Panc1 (cell line): ENCODE data around the gene SCO2. TPM values are rescaled to one million over a fixed set of nuclear protein-coding genes. Genes with fewer than 3 reads are reported as not detected.
A peak's percentile ranks its signal among the peaks of the same experiment; 100 is the strongest.

Source experiments
- ATAC-seq: fragments of 200-7000 bp; cut with Tn5 transposase; 2 replicates; pipeline ENCODE4 v1.9.1; 2020; ENCODE audit warnings: mild to moderate bottlenecking, moderate library complexity
- BruUV-seq: library from RNA; stranded (reverse); fragments of 400-500 nt; replicated peaks from 2 replicates; lab custom pipeline; 2021; lab: Mats Ljungman, UMichigan
- CTCF ChIA-PET: fragments of 300-600 bp; sonication (Branson Sonifier 250); formaldehyde crosslinking; loops from one replicate; lab custom pipeline; 2022; ENCODE audit warnings: antibody characterized with exemption; lab: Charles Lee
- POLR2A ChIA-PET: fragments of 300-600 bp; sonication (Branson Sonifier 250); formaldehyde crosslinking; loops from one replicate; lab custom pipeline; 2022; ENCODE audit warnings: antibody characterized with exemption; lab: Charles Lee
- DNase-seq: peaks from one replicate; pipeline ENCODE4 v3.0.0-alpha.2; 2010; ENCODE audit warnings: low read depth, low spot score
- H3K27ac ChIP-seq: 2 replicates; pipeline ENCODE4 v1.5.1; 2011; ENCODE audit warnings: mild to moderate bottlenecking, low read length, inconsistent platforms
- H3K27me3 ChIP-seq: fragments of 200-500 bp; sonication (Bioruptor generic); 2 replicates; pipeline ENCODE4 v1.6.0; 2014; ENCODE audit warnings: low read length, inconsistent platforms; ENCODE audit not compliant: control insufficient read depth, insufficient read depth
- H3K36me3 ChIP-seq: fragments of 200-500 bp; sonication (Bioruptor generic); 2 replicates; pipeline ENCODE4 v1.5.1; 2014; ENCODE audit warnings: inconsistent platforms, mild to moderate bottlenecking, low read length, moderate library complexity; ENCODE audit not compliant: control insufficient read depth, insufficient read depth
- H3K4me1 ChIP-seq: 2 replicates; pipeline ENCODE4 v1.5.1; 2011; ENCODE audit warnings: inconsistent platforms, mild to moderate bottlenecking, low read length, moderate library complexity; ENCODE audit not compliant: control insufficient read depth, insufficient read depth
- H3K4me3 ChIP-seq, 2 experiments: 2 replicates each; pipeline ENCODE4 v1.5.1; 2011 to 2012; ENCODE audit warnings: low read depth in 2 of 2, low read length in 2 of 2, mild to moderate bottlenecking in 2 of 2, inconsistent platforms in 1 of 2, moderate library complexity in 1 of 2
- H3K9me3 ChIP-seq: fragments of 200-500 bp; sonication (Bioruptor generic); 2 replicates; pipeline ENCODE4 v1.5.1; 2014; ENCODE audit warnings: low read depth, mild to moderate bottlenecking, inconsistent platforms, low read length, moderate library complexity; ENCODE audit not compliant: control insufficient read depth, insufficient read depth
- CTCF ChIP-seq: fragments of 450-650 bp; IDR thresholded peaks from 2 replicates; pipeline ENCODE4 v1.5.1; 2017; ENCODE audit warnings: mild to moderate bottlenecking
- POLR2AphosphoS5 ChIP-seq: IDR thresholded peaks from 2 replicates; pipeline ENCODE4 v1.6.1; 2012; ENCODE audit warnings: mild to moderate bottlenecking, low read depth, low read length, moderate library complexity
- REST ChIP-seq, 2 experiments: IDR thresholded peaks; 2 replicates each; pipeline ENCODE4 v1.6.1; 2011 to 2012; ENCODE audit warnings: low read depth in 2 of 2, control low read depth in 1 of 2, low read length in 1 of 2, mild to moderate bottlenecking in 1 of 2, moderate library complexity in 1 of 2; ENCODE audit not compliant: insufficient read depth in 1 of 2
- SIN3A ChIP-seq: IDR thresholded peaks from 2 replicates; pipeline ENCODE4 v1.6.1; 2012; ENCODE audit warnings: low read depth, mild to moderate bottlenecking, low read length, moderate library complexity, borderline replicate concordance; ENCODE audit not compliant: insufficient read depth
- TCF7L2 ChIP-seq: IDR thresholded peaks from 2 replicates; pipeline ENCODE4 v1.6.1; 2011; ENCODE audit warnings: mild to moderate bottlenecking, low read depth, low read length, inconsistent platforms
- in situ Hi-C: cut with HindIII; loops from 2 replicates; pipeline ENCODE4 v1.10.0; 2016; ENCODE audit warnings: low sequenced_read_pairs, low pct_unique_long_range_greater_than_20kb
- intact Hi-C: fragments of 100-400 bp; cut with micrococcal nuclease; formaldehyde crosslinking; loops from one replicate; pipeline ENCODE4 v1.10.0; 2022; ENCODE audit not compliant: unreplicated experiment
- total RNA-seq: library from RNA; stranded (reverse); gene quantifications from one replicate; pipeline ENCODE4 v1.2.1, GENCODE V29; 2021; ENCODE audit not compliant: unreplicated experiment

SCO2 gene
- total RNA-seq, 1 experiment from 2014 or later = 14.2 TPM

- in situ Hi-C loops (no loop called here), intact Hi-C loops (no loop called here)
- TF ChIP-seq SIN3A = no peak
- no peak for TF ChIP-seq POLR2AphosphoS5
- TF ChIP-seq TCF7L2 = no peak
- TF ChIP-seq REST (IDR thresholded peaks at IDR 0.05; ENCODE audit: insufficient read depth in 1 of 2, low read depth in 2 of 2, low read length in 1 of 2) = no peak
- DNase-seq (no peak), ATAC-seq (no peak)
- Histone ChIP-seq H3K36me3 (no peaks in the 10 kb centered on the region), H3K9me3 (no peaks in the 10 kb centered on the region), H3K4me1 (peaks cover 14% of the 10 kb centered on the region), H3K4me3 (no peak overlapping the region), H3K27me3 (no peaks in the 10 kb centered on the region), H3K27ac (peak overlapping the region; percentile 68; the same call in 1 of the 2 replicates)
- POLR2A ChIA-PET = no interaction called here
- BruUV-seq = no TSS peak
- CTCF ChIA-PET = no interaction called here
These were observed 21.2 kb upstream of the SCO2 start for GRCh38 chr22:50546326-50547262.

- CTCF ChIA-PET = no interaction called here
- Histone ChIP-seq H3K36me3 (no peaks in the 10 kb centered on the region), H3K27me3 (no peaks in the 10 kb centered on the region), H3K4me3 (no peak within 1 kb of the TSS), H3K9me3 (no peaks in the 10 kb centered on the region), H3K4me1 (peaks cover 14% of the 10 kb centered on the region), H3K27ac (peak within 1 kb of the TSS; percentile 68; the same call in 1 of the 2 replicates)
- intact Hi-C loops = no loop called here
- POLR2A ChIA-PET = interaction anchor here (0.6 kb wide), 1 partner anchor 12 kb away, joined by 5 read pairs; no protein-coding TSS in a partner anchor
- in situ Hi-C loops = no loop called here
- DNase-seq = no peak
- TF ChIP-seq SIN3A = no peak
- TF ChIP-seq REST (IDR thresholded peaks at IDR 0.05; ENCODE audit: insufficient read depth in 1 of 2, low read depth in 2 of 2, low read length in 1 of 2) = no peak
- TF ChIP-seq POLR2AphosphoS5 = no peak
- no peak for TF ChIP-seq TCF7L2
- TF ChIP-seq CTCF = no peak
- 0 out of 2 replicates have a peak, but pooled peaks have one; percentile 31 for ATAC-seq
- BruUV-seq = no TSS peak
These were observed 20.3 kb upstream of the SCO2 start, which contains the start of gene KLHDC7B for GRCh38 chr22:50545522-50546325. TSS of gene KLHDC7B (plus strand) at chr22:50545899. CDS start at chr22:50546244, 345 bp downstream.
